Hindlimb muscle (tissue), 1 donor: Measurements from ENCODE around the gene PRDM8. TPM values are rescaled to one million over a fixed set of nuclear protein-coding genes. Genes with fewer than 3 reads are reported as not detected.
A peak's percentile ranks its signal among the peaks of the same experiment; 100 is the strongest.
"Not testable (repeated sequence)": the region's sequence is repeated elsewhere in the genome, so short reads cannot be mapped to it uniquely, and the experiment has no call there.

Experiments
- DNase-seq: peaks from one replicate; pipeline ENCODE4 v3.0.0-alpha.2; 2013
- polyA plus RNA-seq: library from polyadenylated mRNA; unstranded; fragments of 120-200 nt; gene quantifications from one replicate; pipeline ENCODE4 v1.2.1, GENCODE V29; 2013; ENCODE audit not compliant: insufficient read length

Gene PRDM8
- 17.1 TPM for polyA plus RNA-seq

DNA sequence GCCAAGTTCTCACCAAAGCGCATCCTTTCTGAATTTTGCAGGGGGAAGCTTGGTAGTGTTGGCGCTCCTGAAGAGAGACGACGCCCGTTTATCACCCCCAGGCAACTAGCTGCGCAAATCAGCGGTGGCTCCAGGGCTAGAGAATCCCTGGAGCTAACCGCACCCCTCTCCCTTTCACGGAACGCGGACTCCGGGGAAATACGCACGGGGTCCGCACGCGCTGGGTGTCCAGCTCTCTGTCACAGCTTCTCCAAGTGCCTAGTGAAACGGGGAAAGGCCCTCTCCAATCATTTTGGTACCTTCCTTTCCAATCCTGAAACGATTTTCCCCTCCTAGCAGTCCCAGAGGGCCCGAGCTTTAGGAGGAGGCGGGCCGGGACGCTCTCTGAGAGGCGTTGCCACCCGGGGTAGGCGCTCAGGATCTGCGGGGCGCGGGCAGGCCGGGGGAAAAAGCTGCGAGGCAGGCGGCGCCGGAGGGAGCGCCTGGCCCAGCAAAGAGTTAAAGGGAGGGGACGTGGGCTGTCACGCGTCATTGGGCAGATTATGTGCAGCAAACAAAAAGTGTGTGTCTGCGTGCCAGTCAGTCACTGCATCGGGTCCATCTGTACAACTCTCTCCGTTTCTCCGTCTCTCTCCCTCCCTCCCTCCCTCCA is at the start of gene PRDM8:
TSS of gene PRDM8 (plus strand) at position 582 of the 652 bp plus-strand sequence. CDS start 2,578 bp downstream, outside the sequence.
- DNase-seq: no peak

DNA sequence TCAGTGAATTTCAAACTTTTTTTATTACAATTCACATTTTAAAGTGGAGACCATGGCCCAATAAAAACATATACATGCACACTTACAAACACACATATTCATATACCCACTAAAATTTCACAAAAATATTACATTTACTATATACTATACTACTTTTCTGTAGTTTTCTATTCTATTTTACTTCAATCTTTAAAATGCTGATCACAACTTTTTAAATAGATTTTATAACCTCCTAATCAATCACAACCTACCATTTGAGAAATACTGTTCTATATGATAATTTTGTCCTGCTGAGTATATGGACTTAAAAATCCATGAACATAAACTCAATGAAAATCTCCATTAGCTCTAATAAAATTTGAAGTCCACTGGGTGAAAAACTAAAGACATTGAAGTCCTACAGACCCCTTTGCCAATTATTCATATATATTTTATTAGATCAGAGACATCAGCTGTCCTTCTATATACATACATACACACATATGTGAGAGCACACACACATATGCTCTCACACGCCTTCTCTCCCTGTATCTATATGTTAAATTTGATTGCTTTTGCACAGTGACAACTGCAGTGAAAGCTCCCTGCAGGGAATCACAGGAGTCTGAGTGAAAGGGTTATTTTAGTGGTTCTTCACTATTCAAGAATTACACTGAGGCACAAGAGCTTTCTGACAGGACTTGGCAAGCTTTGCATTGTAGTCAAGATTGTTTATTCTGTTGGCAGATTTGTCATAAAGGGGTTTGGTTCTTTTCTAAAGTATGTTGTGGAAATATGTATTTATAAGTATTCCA is 46.7 kb upstream of the PRDM8 start:
- no peak for DNase-seq

DNA sequence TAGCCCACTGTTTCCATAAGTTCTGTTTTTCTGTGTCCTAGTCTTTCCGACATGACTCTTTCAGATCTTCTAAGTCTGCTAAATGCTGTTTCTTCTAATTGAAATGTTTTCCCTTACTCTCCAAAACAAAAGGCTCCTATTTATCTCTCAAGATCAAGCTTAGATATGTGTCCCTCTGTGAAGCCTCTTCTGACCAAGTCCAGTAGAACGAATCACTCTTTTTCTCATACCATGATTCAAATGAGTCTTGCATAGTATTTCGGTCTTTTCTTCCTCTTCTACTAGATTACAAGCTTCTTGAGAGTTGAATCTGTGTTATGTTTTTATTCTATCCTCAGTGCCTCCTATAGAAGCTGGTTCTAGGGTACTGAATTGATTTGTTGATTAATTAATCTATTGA is 45.3 kb upstream of the PRDM8 start:
- no peak for DNase-seq

DNA sequence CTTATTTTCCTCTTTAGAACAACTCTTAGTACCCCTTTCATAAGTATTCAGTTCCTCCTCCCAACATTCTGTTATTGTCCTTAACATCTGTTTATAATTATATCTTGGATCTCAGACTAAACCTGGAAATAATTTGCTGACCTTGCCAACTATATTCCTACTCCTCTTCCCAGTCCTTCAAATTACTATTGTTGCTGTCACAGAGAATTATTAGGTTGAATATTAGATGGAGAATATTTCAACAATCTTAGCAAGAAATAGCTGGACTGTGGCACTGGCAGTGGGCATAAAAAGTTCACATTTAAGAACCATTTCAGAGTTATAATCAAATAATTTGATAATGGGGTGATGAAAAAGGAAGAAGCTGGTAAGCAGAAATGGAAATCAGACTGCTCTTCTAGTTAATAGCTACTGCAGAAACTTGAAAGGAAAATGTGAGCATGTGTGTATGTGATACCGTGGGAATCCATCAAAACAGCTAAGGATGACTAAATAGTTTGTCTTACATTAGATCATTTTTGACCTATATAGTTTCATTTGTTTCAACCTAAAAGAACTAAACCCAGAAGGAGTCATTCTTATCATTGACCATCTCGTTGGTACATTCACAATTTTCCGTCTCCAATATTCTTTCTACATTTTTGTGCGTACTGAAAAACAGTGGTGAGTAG is 43.3 kb upstream of the PRDM8 start:
- peak; percentile 39 for DNase-seq

DNA sequence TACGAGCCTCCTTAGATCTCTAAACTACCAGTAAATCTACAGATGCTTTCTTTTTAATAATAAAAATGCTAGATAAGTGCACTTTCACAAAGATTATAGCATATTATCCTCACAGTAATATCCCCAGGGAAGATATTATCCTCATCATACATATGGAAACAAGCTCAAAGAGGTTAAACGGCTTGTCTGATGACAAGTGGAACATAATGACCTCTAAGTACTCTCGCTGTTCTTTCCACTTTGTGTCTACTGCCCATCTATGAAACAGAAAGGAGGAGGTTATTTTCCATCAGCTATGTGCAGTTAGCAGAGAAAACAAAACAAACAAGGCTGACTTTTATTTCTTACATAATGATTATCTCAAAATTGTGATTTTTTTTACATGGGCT is 42.8 kb upstream of the PRDM8 start:
- peak; percentile 62 for DNase-seq

DNA sequence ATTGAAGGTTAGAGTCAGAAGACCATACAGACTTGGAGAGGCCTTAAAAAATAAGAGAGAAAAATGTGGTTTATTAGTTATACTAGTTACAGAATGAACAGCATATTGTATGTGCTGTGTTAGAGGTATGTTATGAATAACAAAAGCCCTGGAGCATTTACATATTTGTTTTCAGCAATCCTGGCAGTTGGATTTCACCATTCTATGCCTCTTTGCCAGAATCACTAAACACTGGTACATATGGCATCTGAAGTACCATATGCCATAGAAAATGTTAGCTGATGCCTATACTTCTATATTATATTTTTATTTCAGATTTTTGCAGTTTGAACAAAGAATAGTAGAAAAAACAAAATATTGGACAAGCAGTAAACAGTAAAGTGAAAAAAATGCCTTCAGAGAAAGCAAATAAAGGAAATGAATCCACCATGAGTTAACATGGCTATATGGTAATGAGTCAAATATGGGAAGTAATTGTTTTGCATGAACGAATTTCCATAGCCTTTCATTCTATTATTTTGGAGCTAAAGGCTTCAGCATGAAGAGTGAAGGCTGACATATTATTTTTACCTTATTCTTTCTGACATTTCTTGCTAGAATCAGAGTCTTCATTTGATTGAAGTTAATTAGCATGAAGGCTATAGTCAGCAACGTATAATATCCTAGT is 41.9 kb upstream of the PRDM8 start:
- no peak for DNase-seq

DNA sequence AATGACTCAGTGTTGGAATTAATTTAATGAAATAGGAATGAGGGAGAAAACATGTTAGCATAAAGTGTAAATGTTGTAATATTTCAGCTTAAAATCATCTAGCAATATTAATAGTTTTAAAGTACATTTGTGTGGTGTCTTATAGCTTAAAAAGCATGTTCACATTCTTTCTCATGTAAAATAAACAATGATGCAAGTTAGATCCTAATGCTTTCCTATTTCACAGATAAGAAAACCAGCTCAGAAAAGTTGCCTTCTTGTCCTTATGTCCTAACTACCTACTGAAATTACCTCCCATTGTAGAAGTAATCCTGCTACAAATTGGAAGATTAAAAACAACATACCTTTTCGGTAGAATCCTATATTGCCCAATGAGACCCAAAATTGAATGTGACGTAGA is 40.9 kb upstream of the PRDM8 start:
- no peak for DNase-seq

DNA sequence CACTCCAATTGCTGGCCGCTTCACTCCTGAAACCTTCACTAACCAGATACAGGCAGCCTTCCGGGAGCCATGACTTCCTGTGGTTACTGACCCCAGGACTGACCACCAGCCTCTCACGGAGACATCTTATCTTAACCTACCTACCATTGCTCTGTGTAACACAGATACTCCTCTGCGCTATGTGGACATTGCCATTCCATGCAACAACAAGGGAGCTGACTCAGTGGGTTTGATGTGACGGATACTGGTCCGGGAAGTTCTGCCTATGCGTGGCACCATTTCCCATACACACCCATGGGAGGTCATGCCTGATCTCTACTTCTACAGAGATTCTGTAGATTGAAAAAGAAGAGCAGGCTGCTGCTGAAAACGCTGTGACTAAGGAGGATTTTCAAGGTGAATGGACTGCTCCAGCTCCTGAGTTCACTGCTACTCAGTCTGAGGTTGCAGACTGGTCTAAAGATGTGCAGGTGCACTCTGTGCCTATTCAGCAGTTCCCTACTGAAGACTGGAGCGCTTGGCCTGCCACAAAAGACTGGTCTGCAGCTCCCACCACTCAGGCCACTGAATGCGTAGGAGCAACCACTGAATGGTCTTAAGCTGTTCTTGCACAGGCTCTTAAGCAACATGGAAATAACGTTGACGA is 35.8 kb upstream of the PRDM8 start:
- DNase-seq: no peak

DNA sequence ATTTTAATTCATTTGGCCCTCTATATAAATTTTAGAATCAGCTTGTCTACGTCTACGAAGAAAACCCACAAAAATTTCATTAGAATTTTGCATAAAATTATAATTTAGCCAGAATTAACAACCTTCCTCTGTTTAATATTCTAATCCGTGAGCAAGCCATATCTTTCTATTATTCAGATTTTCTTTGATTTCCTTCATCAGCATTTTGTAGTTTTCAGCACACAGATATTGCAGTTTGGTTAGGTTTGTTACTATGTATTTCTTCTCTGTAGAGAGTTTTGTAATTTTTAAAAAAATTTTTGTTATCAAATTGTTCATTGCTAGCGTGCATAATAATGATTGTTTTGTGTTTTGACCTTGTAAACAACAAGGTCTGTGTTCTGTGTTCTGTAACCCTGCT is 34.9 kb upstream of the PRDM8 start:
- DNase-seq: no peak

DNA sequence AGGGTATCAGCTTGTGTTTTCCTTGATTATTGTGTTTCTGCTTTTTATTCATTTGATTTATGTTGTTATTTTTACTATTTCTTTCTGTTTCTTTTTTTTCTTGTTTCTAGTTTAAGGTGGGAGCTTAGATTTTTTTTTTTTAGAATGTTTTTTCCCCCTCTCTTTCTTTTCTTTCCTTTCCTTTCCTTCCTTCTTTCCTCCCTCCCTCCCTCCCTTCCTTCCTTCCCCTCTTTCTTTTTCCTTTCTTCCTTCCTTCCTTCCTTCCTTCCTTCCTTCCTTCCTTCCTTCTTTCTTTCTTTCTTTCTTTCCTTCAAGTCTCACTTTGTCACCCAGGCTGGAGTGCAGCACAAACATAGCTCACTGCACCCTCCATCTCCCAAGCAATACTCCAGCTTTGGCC is 31.4 kb upstream of the PRDM8 start:
- DNase-seq: no peak

DNA sequence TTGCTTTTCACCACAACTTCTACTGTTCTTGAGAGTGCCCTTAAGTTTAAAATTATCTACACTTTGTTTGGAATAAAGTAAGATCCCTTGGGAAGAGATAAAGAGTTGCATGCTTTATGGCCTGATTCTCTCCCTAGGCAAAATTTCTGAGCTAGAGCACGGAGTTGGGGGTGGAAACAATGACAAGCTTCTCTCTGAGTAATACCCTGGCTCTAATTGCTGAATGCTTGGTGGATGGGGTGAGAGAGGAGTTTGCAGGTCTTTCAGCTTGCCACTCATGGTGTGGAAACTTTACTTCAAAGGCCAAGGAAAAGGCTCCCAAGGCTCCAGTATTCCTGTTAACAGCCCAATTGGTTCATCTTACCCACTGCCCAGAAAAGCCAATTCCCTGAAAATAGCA is 26.1 kb upstream of the PRDM8 start:
- no peak for DNase-seq

DNA sequence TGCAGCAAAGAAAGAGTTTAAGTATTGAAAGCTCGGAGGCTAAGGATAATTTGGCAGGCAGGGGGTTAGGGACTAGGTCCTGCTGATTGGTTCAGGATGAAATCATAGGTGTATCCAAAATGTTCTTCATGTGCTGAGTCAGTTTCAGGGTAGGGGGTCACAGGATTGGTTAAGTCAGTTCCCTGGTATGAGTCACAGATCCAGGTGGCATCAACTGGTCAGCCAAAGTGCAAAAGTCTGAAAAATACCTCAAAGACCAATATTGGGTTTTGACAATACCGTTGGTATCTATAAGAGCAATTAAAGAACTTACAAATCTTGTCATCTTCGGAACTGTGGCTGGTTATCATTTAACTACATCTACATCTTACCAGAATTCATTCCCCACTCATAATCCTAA is 25.6 kb upstream of the PRDM8 start:
- no peak for DNase-seq

DNA sequence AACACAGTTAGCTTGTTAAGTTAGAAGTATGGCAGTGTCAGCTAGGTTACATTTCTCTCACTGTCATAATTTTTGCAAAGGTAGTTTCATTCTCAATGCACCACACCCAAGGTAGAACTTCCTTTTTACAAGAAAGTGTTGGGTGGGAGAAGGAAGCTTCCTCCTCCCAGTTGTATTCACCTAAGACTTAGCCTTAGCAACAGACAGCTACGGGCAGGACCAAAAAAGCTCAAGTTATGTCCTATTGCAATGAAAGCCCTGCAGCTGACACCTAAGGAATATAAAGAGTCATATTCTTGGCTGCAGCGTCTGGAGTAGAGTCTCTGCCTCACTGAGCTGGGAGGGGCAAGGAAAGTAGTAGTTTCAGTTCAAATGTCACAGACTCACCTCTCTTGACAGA is 25.1 kb upstream of the PRDM8 start:
- DNase-seq: no peak

DNA sequence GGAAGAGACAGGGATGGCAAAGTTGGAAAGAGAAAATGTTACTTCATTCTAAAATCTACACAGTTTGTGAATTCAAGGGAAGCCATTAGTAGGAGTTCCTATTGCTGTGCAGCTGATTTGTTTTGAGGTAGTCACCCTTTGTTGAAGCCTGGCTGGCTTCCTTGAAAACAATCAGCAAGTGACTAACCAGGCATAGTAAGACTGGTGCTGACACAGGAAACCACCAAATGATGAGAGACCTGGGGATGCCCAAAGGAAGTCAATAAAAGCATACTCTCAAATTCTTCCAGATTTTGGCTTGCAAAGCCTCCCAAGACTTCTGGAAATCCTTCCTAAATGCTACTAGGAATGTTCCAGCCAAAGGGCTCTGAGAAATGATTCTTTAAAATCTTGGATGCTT is 23.9 kb upstream of the PRDM8 start:
- no peak for DNase-seq

DNA sequence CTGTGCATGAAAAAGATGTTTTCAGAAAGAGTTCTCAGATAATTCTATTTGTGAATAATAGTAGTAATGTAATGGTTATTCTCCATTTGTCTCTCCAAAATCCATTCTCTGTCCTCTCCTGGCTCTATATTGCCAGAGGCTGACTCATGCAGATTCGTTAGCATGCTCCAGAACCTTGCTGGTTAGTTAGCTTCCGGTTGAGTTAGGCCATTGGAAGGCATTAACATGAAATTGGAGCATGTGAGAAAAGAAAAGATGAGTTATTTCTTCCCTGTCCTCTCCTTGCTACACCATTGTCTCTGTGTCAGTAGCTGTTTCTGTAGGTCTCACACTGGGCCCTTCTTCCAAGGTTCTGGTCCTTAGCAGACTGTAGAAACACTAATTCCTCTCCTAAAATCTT is 23.5 kb upstream of the PRDM8 start:
- no peak for DNase-seq

DNA sequence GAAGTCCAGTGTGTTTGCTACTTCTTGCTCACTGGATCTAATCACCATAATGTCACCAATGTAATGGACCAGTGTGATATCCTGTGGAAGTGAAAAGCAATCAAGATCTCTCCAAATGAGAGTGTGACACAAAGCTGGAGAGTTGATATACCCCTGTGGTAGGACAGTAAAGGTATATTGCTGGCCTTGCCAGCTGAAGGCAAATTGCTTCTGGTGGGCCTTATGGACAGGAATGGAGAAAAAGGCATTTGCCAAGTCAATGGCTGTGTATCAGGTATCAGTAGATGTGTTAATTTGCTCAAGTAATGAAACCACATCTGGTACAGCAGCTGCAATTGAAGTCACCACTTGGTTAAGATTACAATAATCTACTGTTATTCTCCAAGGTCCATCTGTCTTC is 19.5 kb upstream of the PRDM8 start:
- not testable (repeated sequence) for DNase-seq

DNA sequence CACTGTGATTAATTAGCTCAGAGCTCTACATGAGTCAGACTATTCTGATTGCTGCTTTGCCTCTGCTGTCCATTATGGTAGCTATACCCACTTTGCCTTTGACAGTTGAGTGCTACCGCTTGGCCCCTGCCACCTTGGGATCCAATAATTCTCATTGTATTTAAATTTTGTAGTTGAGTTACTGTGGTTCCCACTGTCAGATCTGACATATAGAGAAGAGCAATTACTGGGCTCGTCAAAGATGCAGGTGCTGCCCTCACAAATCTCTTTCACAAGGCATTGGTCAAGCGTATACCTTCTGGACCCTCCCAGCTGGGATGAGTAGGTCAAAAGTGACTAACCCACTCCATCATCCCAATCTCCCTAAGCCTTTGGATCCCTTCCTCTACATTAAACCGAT is 18.3 kb upstream of the PRDM8 start:
- DNase-seq: no peak

DNA sequence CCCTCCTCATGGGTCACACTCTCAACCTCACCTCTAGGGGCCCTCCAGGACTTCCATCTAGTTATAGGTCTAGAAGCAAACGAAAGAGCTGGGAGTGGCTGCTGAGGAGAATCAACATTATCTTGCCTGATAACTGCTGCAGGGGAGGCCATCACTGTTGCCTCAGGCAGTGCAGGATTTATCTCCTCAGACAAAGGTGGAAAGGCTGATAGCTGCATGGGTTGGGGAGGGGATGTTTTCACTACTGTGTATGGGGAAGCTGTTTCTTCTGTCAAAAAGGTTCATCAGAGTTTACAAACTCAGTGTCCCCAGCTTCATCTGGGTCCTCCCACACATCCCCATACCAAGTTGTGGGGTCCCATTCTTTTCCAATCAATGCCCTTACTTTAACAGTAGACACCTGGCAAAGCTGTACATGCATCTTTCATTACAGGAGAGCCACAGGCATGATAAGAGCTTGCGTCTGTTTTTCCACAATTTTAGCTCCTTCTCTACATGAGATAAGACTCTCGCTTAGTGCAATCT is 17.6 kb upstream of the PRDM8 start:
- no peak for DNase-seq

DNA sequence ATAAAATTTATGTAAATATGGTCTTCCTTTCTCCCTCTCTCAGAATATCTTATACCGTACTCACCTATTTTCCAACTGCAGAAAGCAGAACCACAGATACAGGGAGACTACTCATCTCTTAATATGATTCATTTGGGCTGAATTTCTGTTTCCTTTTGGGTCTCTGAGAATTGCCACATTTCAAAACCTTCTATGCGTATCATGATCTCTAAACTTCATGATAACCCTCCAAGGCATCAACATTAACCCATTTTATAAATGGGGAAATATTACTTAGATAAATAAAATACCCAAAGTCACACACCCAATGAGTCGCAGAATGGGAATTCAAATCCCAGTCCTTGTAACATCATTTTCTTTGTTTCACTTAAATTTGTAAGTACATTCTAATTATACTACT is 16.6 kb upstream of the PRDM8 start:
- DNase-seq: no peak

DNA sequence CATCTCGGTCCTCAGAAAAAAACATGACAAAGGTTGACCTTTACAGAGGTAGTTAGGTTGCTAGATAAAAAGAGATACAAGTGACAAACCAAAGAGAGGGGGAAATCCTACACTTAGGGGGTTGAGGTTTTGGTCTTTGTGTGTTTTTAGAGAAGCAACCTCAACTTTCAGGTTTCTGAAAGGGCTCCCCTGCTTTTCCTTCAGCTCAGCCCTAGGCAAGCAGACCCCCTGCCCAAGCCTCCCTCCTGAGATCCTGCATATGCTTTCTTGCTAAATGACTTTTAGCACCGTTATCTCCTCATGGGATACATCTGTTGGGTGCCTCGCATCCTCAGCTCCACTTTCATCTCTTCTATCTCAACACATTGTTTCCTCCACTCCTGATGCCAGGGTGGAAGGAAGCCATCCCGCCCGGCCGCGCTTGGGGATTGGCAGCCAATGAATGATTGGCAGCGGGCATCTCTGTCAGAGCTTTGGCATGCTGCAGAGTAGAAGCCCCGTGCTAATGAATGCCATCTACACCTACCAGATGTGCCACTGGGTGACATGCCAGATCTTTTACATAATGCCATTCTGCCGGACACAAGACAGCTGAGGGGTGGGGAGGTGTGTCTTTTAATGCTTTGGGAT is 15.0 kb upstream of the PRDM8 start:
- no peak for DNase-seq

DNA sequence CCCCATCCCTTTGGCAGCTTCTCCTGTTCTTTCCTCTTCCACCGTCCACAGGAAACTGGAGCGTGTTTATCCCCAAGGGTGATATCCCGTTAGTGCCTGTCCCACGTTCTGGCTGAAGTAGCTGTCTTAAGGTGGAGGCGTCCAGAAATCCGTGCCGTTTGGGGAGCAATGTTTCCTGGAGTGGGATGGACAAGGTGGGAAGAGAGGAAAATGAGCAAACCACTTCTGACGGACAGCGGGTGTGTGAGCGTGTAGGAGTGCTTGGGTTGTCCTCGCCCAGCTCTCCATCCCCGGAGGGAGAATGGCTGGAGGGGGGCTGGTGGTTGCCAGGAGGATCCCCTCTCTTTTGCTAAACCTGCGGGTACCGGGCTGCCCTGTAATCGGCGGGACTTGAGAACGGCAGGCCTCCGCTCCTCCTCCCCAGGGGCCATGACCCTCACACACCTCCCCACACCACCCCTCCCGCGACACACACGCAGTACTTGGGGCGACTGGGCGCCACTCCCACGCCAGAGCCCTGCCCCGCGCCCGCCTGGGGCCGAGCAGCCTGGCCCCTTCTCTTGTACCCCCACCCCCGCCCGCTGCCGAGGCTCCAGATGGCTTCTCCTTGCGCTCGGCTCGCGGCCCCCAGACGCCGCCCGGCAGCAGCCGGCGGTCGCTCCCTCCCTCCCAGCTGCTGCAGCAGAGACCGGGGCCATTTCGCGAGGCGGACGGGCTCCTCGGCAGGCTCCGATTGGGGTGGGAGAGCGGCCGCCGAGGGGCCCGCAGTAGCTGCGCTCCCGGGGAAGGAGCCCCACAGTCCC is 13.9 kb upstream of the PRDM8 start:
- peak; percentile 71 for DNase-seq
